Left renal cortex interstitium (tissue), 4 donors: ENCODE results near the gene ERN1. TPM values are rescaled to one million over a fixed set of nuclear protein-coding genes. Genes with fewer than 3 reads are reported as not detected.

ENCODE experiments used
- DNase-seq, 4 donors: peaks; one replicate each; pipeline ENCODE4 v3.0.0-alpha.2; 2013; ENCODE audit warnings: low read depth in 4 of 4, low spot score in 2 of 4, missing footprints in 1 of 4
- polyA plus RNA-seq, 4 donors: library from polyadenylated mRNA; unstranded; fragments of 120-200 nt; gene quantifications; one replicate each; pipeline ENCODE4 v1.2.1, GENCODE V29; 2013; ENCODE audit not compliant: insufficient read length in 4 of 4

Gene ERN1
- polyA plus RNA-seq, 4 donors: 7.7 to 11.1 (median 8.9) TPM

DNA sequence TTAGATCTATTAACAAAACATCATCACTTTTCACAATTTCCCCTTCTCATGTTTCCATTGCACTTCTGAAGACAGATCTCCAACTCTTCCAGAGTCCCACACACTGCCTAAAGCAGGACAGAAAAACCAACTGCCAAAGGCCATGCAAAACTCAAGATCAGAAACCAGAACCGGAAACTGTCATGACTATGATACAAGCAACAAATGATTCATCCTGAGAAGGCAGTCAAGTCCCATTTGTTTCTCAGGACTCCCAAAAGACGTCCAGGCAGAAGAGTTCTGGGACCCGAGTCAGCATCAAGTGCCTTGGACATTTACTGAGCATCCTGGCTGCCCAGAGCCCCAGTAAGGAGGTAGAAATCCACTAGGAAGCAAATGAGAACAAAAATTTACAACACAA lies 38.8 kb downstream of the ERN1 start:
- DNase-seq: no peak

DNA sequence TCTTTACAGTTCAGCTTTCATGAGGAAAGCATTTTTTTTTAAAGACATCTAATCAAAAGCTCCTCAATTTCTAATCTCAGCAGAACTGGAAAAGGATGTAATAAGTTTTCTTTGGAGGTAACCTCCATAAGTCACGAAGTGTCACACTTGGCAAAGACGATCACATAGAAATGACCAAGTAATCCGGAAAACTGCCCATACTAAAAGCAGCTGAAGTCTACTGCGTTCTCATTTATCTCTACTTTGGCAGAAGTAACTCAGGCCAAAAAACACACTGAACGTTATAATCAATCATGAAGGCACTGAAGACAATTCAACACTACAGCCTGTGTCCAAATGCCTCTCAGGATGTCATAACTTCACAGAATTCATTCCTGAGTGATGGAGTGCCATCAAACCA lies 39.8 kb downstream of the ERN1 start:
- no peak for DNase-seq

DNA sequence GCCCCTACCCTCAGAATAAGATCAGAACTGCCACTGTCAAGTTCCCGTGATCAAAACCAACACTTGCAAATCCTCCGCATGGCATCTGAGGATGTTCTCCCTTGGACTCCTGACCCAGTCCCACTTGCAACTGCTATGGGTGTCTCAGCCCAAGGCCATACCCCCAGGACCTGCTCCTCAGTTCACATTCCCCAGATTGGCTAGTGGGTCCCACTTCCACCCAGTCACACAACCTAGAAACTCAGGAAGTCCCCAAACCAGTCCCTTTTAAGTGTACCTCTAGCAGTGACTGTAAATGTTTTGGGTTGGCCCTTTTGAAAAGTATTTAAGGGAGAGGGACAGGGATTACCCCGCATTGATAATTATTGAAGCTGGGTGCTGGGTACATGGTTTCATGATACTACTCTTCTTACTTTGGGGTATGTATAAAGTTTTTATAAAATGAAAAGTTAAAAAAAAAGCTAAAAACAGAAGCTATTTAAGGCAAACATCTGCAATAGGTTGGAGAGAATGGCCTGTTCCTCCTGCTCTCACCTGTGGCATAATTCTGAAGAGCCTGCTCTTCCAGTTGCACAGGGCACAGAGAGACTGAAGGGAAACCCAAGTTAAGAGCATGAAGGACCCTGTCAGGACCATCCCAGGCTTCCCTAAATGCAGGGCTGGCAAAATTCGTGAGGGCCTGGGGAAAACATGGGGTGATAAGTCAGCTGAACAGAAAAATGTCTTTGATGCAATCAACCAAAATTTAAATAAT lies 42.5 kb downstream of the ERN1 start:
- no peak for DNase-seq

DNA sequence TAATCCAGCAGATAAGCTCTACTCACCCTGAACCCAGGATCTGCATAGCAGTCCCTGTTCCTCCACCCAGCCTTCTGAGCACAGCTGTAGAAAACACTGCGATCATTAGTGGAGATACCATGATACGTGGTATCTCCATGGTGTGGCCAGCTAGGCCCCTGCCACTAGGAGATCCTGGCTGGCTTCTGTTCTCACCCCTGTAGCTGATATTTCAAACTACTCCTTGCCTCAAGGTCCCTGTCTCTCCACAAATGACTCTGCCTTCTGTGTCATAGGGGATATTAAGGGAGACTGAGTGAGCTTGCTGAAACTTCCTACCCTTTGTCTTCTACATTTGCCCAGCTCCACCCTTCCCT lies 44.3 kb downstream of the ERN1 start:
- DNase-seq: no peak

DNA sequence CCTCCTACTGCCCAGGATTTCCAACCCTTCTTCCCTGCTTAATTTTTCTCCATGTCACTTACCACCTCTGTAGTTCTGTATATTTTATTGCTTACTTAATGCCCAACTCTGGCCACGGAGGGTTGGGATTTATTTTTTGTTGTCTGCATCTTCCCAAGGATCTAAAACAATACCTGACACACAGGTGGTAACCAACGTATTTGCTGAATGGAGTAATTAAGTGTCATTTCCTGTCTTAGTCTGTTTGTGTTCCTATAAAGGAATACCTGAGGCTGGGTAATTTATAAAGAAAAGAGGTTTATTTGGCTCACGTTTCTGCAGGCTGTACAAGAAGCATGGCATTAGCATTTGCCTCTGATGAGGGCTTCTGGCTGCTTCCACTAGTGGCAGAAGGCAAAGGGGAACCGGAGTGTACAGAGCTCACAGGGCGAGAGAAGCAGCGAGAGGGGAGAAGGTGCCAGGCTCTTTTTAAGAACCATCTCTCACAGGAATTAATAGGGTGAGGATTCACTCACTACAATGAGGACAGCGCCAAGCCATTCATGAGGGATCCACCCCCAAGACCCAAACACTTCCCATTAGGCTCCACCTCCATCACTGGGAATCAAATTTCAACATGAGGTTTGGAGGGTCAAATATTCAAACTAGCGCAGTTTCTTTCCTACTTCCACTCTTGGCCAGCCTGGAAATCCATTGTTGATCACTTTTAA lies 44.8 kb downstream of the ERN1 start:
- no peak for DNase-seq

DNA sequence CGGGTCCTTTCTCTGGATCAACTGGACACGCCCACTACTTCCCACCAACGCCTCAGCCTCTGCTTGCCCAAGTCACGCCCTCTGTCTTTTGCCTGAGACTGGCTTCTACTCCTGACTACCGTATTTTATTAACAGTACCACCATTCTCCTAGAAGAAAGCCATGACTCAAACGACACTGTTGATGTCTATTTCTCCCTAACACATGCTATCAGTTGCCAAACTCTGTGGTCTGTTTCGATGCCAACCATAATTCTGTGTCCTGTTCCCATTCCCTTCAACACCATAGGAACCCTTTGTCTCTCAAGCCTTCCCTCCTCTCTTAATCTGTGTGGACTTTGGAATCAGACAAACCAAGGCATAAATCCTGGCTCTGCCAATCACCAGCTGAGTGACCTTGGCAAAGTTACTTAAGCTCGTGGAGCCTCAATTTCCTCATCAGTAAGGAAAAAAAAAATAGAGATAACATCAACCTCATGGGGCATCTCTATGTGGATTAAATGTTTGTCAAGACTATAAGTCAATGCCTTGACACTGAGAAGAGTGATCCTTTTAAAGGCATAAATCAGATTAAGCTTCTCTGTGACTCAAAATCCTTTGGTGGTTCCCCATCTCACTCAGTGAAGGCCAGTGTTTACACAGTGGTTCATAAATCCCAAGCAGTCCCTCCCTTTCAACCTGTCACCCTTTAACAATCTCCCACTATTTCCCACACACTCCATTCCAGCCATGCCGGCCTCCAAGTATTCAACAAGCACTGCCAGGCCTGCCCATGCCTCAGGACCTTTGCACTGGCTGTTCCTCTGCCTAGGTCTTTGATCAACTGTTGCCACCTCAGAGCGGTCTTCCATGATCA lies 45.6 kb downstream of the ERN1 start:
- no peak for DNase-seq

DNA sequence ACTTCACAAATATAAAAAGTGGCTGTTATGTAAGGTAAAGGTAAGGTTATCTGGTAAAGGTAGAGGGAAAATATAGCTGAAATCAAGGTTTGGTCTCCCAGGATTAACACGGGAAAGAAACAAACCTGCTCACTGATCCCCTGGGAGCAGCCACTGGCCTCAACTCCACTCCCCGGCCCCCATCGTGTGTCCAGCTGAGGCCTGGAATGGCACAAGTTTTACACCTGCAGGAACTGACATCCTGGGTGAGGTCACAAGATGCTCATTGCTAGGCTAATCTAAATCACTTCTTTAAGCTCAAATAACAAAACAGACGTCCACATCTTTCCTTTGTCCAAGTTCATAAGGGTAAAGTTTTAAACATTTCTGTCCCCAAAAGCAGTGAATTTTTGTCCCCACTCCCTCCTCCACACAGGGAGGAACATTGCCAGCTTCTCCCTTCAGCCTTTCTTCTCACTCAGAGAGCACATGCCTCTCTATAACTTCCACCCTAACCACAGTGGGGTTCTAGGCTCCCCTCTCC lies 46.3 kb downstream of the ERN1 start:
- no peak for DNase-seq

DNA sequence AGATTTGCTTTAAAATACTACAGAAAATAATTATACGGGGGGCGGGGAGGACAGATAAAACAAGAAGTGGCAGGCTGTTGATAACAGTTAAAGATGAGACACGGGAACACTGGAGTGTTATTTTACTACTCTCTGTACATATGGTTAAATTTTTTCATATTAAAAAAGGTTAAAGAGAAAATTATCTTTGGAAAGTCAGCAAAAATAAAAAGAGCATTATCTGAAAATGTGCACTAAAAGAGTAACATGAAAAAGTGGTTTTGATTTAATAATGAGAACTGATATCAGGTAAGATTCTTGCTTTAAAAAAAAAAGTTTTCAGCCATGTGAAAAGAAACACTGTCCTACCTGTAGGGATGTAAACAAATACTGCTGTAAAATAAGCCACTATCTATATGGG lies 46.9 kb downstream of the ERN1 start:
- no peak for DNase-seq

DNA sequence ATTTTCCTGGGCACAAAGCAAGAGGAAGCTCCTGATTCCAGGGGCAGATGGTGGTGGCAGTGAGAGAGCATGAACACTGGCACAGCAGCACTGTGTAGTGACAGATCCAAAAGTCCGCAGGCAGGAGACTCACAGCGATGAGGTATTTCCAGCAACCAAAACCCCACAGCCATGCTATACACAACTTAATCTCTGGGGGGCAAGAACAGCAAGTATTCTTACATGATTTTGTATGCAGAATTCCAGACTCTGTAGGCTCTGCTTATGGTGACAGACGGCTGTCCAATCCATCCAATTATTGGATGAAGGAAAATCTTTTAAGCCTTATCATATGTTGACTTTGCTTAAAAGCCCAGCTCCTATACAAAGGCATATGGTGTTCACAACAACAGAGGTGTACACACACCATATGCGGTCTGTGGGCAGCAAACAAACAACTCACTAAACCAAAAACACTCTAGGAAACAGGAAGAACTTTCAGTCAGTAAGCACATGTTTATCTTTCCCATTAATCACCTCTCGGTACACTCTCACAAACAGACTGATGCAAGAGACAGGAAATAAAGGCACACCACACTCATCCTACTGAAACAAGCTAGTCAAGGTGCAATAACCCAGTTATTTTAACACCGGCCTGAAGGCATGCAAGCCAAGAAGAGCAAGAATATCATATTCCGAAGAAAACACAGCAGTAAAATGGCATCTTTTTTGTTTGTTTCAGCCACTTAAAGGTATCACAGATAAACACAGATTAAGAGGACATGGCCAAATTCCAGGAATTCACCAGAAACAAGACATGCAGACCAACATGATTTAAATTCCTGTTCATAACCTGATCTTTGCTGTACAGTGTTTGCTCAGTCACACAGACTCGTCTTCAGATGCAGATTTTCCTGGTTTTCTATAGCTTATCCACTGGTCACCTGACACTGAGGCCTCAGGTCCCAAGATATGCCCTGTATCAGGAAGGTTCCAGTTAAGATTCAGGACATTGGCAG lies 47.8 kb downstream of the ERN1 start:
- DNase-seq: no peak

DNA sequence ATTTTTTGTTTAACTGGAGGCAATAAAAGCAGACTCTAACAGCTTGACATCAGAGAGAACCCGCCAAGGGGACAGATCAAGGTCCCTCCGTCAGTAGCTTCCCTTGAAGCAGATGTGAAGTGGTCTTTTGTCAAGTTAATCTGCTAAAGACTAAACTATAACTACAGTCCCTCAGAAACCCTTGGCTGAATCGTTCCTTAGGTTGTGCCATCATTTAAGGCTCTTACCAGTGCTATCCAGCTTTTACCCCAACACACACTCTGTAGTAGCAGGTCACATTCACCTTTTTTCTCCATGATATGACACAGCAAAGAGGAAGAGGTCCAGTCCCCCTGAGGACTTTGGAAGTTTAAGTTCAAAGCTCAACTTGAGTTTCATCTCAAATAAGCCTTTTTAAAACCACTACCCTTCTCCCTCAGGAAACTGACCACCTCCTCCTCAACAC lies 49.7 kb downstream of the ERN1 start:
- no peak for DNase-seq

DNA sequence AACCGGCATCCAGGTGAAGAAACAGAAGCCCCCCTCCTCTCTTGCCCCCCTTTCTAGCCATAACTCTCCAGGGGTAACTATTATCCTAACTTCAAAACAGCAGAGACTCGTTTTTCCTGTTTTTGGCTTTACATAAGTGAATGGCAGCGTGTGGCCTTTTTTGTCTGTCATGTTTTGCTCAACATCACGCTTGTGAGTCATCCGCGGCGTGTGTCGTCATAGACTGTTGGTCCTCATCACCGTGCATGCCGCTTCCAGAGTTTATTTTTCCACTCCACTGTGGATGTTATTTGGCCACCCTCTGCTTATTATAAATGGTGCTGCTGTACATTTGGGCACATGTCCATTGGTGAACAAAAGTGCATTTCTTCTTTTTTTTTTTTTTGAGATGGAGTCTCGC lies 52.6 kb downstream of the ERN1 start:
- no peak for DNase-seq

DNA sequence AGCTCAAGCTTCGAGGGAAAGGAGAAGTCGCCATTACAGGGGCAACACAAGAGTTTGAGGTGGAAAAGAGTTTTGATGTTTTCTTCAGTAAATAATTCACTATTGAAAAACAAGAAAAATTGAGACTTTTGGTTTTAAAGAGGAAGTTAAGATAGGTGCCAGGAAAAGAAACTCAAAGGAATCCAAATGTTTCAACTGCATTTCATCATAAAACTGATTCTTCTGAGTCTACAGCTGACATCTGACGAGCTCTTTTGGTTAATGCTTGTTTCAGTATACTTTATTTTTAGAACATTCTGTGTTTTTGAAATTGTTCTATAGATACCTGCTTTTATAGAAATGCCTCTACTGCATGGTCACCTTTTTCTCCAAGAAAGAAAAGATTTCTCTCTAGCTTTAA lies 54.0 kb downstream of the ERN1 start:
- DNase-seq: no peak

DNA sequence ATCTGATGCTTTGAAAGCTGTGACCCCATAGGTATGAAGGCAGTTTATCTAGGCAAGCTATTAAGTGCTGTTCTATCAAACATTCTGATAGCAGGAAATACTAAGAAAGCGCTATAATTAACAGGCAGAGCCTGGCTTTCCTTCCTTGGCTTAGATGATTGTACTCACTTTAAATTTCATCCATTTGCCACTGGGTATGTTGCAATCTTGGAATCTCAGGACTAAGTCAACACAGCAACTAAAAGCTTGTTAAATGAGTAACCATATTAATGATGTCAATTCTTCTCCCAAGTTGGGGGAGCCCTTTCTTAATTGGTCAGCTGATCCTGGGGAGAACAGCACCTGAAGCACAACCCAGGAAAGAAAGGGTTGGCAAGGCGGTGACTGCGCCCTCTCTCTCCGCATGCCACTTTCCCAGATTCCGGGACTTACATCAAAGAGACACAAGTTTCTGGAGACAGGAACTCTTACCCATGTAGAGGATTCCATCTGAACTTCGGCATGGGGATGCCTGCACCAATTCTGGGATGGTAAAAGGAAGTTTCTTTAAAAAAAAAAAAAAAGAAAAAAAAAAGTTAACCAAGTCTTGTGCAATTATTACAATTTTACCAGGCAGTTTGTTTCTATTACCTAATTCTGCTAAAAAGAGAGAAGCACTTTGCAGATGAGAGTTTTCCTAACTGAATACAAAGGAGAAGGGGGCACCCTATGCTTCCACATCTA lies 55.1 kb downstream of the ERN1 start:
- no peak for DNase-seq

DNA sequence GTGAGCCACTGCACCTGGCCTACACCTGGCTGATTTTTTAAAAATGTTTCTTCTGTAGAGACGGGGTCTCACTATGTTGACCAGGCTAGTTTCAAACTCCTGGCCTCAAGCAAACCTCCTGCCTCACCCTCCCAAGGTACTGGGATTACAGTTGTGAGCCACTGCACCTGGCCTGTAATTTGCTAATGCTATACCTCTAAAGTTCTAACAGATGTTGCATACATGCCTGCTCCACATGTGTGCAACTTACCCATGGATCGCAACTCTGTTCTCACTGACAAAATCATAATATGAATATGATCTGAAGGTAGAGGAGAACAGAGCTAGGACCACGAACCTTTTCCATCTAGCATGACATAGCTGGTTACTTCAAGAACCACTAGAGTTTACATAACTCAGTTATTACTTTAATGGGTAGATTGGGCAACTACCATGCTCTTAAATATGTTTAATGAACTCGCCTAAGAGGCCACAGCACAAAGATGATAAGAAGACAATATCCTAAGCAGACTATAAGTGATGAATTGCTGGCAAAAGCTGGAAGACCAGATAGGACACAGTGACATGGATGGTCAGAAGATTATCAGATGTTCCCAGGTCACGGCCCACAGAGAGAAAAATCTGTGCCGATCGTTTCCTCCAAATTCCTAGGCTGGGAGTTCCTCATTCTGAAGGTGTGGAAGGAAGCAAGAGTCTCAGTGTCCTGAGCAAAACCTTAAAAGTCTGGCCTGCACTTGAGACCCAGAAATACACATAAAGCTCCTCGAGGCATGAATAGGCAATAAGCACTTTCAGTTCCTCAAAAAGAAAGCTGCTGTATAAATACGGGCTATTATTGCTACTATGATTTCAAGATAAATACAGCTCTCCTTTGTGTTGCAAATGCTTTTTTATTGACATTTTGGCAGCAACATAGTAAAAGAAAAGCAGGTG lies 55.9 kb downstream of the ERN1 start:
- DNase-seq: no peak

DNA sequence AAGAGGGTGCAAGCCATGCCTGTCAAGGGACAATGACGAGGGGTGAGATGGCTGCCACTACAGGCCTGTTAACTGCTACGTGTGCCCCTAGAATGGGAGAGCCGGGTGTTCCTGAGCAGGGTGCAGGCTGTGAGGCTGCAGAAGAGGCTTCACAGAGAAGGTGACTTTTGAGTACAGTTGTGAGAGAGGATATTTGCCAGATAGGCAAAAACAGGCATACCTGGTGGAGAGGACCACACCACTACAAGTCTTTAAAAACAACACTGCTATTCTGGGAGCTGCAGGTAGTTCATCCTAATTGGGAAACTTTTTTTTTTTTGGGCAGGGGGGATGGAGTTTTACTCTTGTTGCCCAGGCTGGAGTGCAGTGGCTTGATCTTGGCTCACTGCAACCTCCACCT lies 58.8 kb downstream of the ERN1 start:
- no peak for DNase-seq

DNA sequence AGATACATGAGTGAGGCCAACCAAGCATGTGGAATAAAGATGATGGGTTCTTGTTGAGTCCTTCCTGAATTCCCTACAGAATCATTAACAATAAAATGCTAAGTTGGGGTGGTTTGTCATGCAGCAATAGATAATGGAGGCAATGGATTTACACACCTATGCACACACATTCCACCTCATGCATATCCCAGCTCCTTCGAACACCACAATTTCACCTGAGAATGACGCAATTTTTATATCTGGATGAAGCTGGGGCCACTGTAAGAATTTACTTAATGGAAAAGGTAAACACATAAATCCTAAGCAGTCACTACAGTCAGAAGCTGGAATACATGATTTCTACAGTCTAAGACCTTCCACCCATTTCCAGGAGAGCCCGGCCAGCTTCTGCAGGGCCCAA lies 59.7 kb downstream of the ERN1 start:
- no peak for DNase-seq

DNA sequence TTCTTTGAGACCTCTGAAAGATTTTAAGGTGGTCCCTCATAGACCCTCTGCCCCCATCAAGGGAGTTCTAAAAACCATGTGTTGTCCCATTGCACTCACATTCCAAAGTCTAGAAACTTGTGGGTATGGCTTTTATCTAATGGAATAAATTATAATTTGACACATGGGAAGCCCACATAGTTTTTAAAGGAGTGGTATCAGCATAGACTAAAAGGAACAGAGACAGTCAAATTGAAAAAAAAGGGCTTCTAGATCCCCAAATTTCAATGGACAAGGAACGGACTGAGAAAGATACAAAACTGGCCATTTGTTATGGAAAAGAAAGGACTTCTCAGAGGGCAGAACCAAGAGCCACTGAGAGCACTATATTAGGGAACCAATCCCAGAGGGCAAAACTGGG lies 60.8 kb downstream of the ERN1 start:
- no peak for DNase-seq

DNA sequence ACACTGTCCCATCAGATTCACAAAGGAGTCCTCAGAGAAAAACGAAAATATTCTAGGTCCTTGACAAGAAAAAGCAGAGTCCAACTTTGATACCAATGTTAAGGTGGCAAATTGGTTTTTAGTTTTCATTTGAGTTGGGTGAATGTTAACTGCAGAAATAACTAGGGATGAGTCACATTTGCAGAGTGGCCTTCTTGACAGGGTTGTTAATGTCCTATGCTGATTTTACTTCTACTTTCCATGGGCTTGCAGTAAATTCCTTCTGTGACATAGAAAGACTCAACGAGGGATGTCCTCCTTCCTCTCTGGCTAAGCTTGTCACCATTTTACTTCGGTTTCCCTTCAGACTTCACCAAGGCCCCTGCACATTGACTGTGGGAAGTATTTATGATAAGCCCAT lies 62.3 kb downstream of the ERN1 start:
- DNase-seq: no peak
